Activated CD8-positive, alpha-beta memory T cell treated with anti-CD3 and anti-CD28 coated beads, Interleukin-2, amount 50 U/mL, for 4 hours (primary cell): Measurements from ENCODE around the gene ETS1.
A peak's percentile ranks its signal among the peaks of the same experiment; 100 is the strongest.

Source experiments
- DNase-seq: peaks from one replicate; pipeline ENCODE4 v3.0.0-alpha.2; 2020

Gene ETS1

DNA sequence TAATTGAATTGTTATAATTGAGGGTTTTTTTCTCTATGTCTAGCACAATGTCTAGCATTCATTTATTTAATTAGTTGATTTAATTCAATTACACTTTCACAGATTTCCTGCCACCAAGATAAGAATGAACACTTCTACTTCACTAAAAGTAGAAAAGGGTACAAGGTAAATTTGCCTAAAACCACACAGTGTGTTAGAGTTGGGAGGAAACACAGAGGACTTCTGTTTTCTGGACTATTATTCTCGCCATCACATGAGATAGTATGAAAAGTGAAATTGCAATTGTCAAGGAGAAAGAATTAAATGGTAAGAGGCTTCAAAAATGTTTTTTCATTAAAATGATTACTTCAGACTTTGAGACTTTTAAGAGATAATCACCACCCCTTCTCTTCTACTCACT is 109.5 kb downstream of the ETS1 start:
- DNase-seq, result no peak

GRCh38 chr11:128477278-128477677 is 110.1 kb downstream of the ETS1 start:
- DNase-seq, result no peak

GRCh38 chr11:128476729-128477128 is 110.6 kb downstream of the ETS1 start:
- peak; percentile 59 for DNase-seq

DNA sequence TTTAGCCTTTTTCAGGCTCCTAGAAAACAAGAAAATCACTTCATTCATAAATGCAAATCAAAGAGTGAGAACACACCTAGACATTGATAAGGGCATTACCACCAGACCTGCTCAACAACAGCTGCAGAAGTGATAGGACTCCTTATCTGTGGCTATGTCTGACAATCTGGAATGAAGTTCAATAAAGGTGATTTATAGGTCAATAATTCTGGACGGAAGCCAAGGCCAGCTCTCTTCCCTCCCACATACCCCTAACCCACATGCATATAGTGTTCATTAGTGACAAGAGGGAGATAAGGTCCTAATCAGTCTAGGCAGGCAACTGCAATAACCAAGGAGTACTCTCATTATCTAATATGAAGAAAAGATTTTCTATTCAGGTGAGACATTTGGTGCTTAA is 111.3 kb downstream of the ETS1 start:
- DNase-seq, result no peak

- no peak for DNase-seq
Observed at GRCh38 chr11:128474036-128474874, 113.1 kb downstream of the ETS1 start.

- no peak for DNase-seq
Observed at GRCh38 chr11:128473636-128474035, 113.7 kb downstream of the ETS1 start.

DNA sequence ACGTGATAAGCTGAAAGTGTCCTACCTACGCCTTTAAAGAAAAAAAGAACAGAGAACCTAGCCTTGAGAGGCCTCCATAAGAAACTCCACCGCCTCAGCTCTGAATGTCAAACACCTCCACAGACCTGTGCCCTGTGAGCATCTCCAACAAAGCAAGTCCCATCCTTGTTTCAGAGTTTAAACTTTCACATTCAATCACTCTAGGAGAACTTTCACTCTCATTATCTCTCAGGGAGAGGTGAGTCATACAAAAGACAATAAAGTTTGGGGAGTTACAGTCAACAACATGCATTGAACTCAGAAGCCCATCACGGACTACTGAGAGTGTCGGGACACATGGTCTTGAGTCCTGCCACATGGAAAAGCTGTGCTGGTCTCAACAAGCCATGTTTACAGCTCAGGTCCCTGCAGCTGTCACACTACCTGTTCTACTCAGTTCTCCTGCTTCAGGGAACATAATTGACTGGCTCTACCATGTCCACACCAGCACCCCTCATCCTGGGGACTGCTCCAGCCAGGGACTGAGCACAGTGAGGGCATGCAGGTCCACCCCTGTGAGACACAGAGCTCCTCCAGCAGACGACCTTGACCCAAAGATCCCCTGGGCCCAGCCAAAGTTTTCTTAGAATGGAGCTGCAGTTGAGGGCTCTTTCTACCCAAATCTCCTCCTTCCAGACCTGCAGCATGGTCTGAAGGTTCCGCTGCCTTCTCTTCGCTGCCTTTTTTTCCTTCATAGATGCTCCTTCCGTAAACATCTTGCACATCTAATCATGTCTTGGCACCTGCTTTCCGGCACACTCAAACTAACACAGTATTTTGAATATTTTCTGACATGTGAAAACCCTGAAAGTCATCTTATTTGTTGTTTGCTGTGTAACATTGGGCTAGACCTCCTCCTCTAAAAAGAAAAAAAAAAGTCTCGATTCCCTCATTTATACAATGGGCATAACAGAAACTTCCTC is 114.9 kb downstream of the ETS1 start:
- DNase-seq, result peak; percentile 45

GRCh38 chr11:128471138-128471661 is 116.2 kb downstream of the ETS1 start:
- peak; percentile 47 for DNase-seq

- no peak for DNase-seq
Observed at GRCh38 chr11:128470081-128470480, 117.3 kb downstream of the ETS1 start.

- no peak for DNase-seq
Observed at GRCh38 chr11:128469220-128469619, 118.1 kb downstream of the ETS1 start.

DNA sequence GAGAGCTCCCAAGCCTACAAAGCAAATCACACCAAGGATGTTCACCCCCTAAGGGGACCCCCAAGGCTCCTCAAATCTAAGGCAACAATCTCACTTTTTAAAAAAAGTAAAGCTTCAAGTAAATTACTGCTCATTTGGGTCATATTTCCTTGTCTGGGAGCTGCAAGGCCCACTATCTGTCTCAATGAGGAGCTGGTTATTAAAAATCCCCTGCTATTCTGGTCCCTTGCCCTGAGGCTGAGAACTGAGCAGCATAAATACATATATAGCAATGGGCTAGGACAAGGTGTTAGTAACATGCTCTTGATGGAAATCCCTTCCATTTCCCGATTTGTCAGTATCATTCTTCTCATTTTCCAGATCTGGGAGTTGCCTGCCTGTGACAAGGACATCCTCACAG is 119.2 kb downstream of the ETS1 start:
- DNase-seq, result no peak

DNA sequence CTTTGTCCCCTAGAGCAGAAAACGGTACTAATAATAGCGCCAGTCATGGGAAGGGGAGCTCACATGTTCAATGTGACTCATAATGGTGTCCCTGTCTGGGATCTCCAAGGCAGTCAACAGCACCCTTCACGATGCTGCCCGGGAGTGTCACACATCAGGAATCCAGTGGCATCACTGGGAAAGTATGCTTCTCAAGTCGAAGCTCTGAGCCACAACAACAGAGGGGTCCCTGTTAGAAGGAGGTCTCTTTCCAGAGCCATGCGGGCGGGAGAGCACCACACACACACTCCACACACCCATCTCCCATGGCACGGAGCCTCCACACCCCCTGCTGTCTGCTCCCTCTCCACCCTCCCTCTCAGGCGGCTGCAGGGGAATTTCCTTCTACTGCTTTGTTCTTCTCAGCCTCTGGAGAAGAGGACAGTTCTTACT is 119.7 kb downstream of the ETS1 start:
- DNase-seq, result no peak

DNA sequence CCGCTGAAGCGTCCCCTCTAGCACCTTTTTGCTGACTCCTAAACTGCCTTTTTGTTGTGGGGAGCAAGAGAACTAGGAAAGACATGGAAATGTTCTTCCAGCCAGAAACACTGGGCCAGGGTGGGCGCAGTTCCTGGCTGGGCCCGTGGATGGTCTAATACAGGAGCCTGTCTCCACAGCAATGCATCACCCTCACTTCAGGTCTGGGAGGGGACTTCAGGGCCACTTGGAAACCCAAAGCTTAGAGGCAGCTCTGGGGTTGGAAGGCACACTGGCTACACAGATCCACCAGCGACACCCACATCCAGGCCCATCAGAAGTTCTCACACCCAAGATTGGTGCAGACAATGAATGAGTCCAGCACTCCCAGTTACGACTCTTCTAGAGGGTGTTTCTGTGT is 120.3 kb downstream of the ETS1 start:
- DNase-seq, result no peak

DNA sequence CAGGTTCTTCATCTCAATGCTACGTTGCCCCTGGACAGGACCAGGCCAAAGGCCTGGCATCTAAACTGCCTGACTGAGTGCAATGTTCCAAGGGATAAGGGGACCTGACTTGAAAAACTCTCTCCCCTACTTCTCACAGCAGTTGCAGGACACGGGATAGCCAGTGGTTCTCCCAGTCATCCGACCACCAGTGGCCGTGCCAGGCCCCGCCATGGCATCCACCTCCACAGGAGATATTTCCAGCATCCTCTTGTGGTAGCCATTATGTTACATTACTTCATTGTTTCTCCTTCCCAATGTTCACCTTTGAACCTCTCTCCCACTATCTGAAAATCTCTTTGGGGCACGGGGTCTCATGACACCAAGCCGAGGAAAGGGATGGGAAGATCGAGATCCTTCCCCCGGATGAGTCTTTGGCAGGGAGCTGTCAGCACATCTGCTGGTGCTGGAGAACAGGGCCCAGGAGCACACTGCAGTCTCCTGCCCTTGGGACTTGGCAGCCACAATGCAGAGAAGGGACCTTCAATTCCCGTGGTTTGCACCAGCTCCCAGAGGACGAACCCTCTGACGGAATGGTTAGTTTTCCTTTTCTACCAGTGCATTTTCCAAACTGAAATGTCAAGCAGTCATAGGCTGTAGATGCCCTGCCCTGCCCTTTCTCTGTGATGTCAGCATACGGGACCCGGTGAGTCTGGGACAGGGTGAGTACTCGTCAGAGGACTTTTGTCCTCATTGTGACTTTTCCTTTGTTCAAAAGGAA is 121.2 kb downstream of the ETS1 start:
- DNase-seq, result no peak

DNA sequence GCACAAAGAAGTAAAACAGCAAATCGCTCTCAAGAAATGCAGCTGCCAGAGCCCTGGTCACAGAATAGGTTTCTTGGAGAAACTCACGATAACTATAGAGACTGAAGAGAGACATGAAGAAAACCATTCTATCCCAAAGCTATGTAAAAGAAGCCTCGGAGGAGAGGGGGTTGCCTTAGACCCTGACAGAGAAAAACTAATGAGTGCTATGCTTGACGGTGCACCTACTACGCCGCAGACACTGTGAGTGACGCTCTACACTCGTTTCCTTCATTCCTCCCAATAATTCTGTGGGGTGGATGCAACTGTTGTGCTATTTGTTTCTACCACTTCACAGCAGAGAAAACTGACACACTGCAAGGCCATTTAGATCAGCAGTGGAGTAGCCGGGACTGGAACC is 121.8 kb downstream of the ETS1 start:
- no peak for DNase-seq

DNA sequence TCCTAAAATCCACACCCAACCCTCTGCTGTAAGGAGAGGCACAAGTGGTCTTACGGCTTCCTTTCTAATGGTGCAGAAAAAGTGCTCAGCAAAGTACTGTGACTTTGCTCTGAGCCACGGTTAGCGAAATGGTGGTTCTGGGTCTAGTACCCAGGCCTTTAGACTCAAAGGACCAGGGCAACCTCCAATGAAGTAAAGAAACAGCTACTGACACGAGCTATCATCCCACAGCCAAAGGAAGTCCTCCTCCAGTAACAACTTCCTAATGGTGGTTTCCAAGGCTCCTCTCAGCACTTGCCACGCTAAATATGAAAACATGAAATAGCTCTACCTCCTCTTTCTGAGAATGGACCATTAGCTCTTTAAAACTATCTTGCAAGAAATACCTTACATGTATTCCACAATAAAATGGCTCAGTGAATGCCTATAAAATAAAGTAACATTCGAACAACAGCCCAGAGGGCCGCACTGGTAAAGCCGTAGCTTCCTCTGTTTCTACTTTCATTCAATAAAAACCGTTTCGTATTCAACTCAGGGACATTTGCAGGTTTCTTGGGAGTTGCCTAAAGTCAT is 122.4 kb downstream of the ETS1 start:
- no peak for DNase-seq

GRCh38 chr11:128463979-128464378 is 123.4 kb downstream of the ETS1 start:
- DNase-seq, result no peak

GRCh38 chr11:128463371-128463829 is 124.0 kb downstream of the ETS1 start:
- no peak for DNase-seq

DNA sequence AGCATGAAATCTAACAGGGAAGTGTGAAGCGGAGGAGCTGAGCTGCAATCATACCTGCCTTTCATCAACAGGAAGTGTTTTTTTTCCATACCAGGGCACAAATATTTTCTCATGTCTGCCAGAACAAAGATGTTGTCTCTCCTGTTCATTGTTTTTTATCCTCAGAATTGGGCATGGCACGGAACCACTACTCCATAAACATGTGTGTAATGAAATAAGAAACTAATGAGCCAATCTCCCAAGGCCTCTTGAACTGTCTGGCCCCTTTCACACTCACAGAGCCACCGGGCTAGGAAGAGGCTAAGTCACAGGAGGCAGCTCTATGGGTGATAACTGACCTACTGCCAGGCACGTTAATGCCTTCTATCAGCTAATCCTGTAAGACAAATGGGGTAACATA is 124.4 kb downstream of the ETS1 start:
- DNase-seq, result no peak

GRCh38 chr11:128462189-128462588 is 125.2 kb downstream of the ETS1 start:
- no peak for DNase-seq

- no peak for DNase-seq
Observed at GRCh38 chr11:128458321-128458720, 129.0 kb downstream of the ETS1 start.

- DNase-seq, result no peak
Observed at GRCh38 chr11:128457874-128458273, 129.5 kb downstream of the ETS1 start.
